ENCODE data around the gene PLCB3.
A peak's percentile ranks its signal among the peaks of the same experiment; 100 is the strongest.

DNA sequence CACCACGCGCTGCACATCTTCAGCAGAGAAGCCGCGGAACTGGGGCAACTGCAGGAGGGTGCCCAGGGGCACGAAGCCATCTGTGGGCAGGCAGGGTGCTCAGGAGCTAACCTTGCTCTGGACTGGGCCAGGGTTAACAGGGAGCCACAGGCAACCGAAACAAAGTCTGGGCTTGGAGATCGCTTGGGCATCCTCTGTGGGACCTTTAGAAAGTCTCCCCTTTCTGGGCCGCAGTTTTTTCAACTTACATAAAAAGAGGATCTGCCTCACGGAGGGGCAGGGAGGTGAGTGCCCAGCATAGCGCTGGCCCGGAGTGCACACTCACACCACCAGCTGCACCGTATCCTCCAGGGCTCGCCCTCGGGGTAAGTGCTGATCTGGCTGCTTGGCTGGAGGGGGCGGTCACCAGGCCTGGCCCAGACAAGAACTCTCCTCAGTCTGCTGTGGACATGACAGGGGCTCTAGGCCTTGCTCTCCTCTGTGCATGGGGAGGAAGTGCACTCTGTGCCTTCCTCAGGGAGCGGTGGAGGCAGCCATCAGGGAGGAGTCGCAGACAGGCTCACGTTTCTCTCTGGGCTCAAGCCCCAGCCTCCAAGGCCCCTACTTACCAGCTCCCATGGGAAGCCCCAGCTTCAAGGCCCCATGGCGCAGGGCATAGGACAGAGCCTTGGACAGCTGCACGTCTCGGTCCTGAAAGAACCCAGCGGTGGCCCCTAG is 26.3 kb upstream of the PLCB3 start:
- TF ChIP-seq POLR2A (IDR thresholded peaks at IDR 0.05) (peak in 1 of 2 donors; percentile 0), POLR2AphosphoS5 (IDR thresholded peaks at IDR 0.05) (no peak)
- TF ChIP-seq, protein P1, sequence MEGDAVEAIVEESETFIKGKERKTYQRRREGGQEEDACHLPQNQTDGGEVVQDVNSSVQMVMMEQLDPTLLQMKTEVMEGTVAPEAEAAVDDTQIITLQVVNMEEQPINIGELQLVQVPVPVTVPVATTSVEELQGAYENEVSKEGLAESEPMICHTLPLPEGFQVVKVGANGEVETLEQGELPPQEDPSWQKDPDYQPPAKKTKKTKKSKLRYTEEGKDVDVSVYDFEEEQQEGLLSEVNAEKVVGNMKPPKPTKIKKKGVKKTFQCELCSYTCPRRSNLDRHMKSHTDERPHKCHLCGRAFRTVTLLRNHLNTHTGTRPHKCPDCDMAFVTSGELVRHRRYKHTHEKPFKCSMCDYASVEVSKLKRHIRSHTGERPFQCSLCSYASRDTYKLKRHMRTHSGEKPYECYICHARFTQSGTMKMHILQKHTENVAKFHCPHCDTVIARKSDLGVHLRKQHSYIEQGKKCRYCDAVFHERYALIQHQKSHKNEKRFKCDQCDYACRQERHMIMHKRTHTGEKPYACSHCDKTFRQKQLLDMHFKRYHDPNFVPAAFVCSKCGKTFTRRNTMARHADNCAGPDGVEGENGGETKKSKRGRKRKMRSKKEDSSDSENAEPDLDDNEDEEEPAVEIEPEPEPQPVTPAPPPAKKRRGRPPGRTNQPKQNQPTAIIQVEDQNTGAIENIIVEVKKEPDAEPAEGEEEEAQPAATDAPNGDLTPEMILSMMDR (IDR thresholded peaks at IDR 0.05): no peak

All from suprapubic skin (tissue), 4 donors.